GM12892 (cell line): ENCODE data around the gene FIBCD1.

Experiments used
- POLR2A ChIP-seq: IDR thresholded peaks from 2 replicates; pipeline ENCODE4 v1.6.1; 2011; ENCODE audit warnings: low read depth, low read length, control low read depth
- POLR2AphosphoS5 ChIP-seq: IDR thresholded peaks from 2 replicates; pipeline ENCODE4 v1.6.1; 2011; ENCODE audit warnings: low read depth, low read length, control low read depth

- TF ChIP-seq POLR2AphosphoS5 (no peak), POLR2A (no peak)
These were observed 69.8 kb downstream of the FIBCD1 start for GRCh38 chr9:130869250-130869649.
